Effector memory CD8-positive, alpha-beta T cell (primary cell): ENCODE measurements around the gene NME5.
A peak's percentile ranks its signal among the peaks of the same experiment; 100 is the strongest.
"Not testable (repeated sequence)": the region's sequence is repeated elsewhere in the genome, so short reads cannot be mapped to it uniquely, and the experiment has no call there.

ENCODE experiments used
- ATAC-seq: fragments of 150-1000 bp; cut with Tn5 transposase; replicated peaks from 2 replicates; pipeline ENCODE4 v1.10.0; 2021; ENCODE audit warnings: mild to moderate bottlenecking, moderate library complexity
- DNase-seq, 3 experiments: peaks; one replicate each; pipeline ENCODE4 v3.0.0; 2021
- H3K27ac Mint-ChIP-seq, 2 donors: one replicate each; pipeline ENCODE4 v1.8.0; 2022; ENCODE audit warnings: mild to moderate bottlenecking in 2 of 2, mixed read lengths in 2 of 2, moderate library complexity in 2 of 2
- H3K27me3 Mint-ChIP-seq, 2 donors: one replicate each; pipeline ENCODE4 v1.8.0; 2022; ENCODE audit warnings: mixed read lengths in 2 of 2
- H3K36me3 Mint-ChIP-seq: one replicate; pipeline ENCODE4 v1.8.0; 2022; ENCODE audit warnings: mild to moderate bottlenecking, moderate library complexity, mixed read lengths; ENCODE audit not compliant: insufficient read depth
- H3K4me1 Mint-ChIP-seq, 2 donors: one replicate each; pipeline ENCODE4 v1.8.0; 2022; ENCODE audit warnings: low read depth in 2 of 2, mixed read lengths in 2 of 2
- H3K4me3 Mint-ChIP-seq, 2 donors: one replicate each; pipeline ENCODE4 v1.8.0; 2022; ENCODE audit warnings: mild to moderate bottlenecking in 2 of 2, mixed read lengths in 2 of 2, moderate library complexity in 2 of 2
- H3K9me3 Mint-ChIP-seq, 2 donors: one replicate each; pipeline ENCODE4 v1.8.0; 2022; ENCODE audit warnings: mixed read lengths in 2 of 2

Gene NME5

GRCh38 chr5:138160706-138161105 lies 21.5 kb upstream of the NME5 start:
- DNase-seq (no peak), ATAC-seq (no peak)
- H3K9me3 Mint-ChIP-seq = no peaks in the 10 kb centered on the region
- peaks cover 92% of the 10 kb centered on the region for H3K36me3 Mint-ChIP-seq
- H3K27ac Mint-ChIP-seq = no peak overlapping the region
- H3K4me3 Mint-ChIP-seq = no peak overlapping the region
- no peaks in the 10 kb centered on the region for H3K27me3 Mint-ChIP-seq
- peaks cover 1 to 4% of the 10 kb centered on the region in 2 donors for H3K4me1 Mint-ChIP-seq

DNA sequence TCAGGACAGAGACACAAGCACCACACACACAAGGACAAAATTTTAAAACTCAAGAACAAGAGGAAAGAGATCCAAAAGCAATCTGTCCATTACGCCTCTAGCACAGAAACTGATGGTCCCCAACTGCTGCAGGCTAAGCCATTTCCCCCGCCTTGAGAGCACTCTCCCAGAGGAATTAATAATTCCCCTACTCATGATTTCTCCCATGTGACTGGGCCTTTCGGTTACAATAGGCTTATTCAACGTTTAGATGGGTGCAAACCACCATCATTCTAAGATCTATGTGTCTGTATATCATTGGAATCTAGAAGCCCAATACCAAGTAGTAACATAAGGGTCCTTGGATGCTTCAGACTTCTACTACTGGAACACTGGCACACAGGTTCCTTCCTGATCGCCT lies 20.4 kb upstream of the NME5 start:
- no peaks in the 10 kb centered on the region for H3K9me3 Mint-ChIP-seq
- peak overlapping the region; percentile 30 to 66 for H3K27ac Mint-ChIP-seq
- DNase-seq = no peak
- peaks cover 82% of the 10 kb centered on the region for H3K36me3 Mint-ChIP-seq
- no peak overlapping the region for H3K4me3 Mint-ChIP-seq
- ATAC-seq = no peak
- peaks cover 0 to 4% of the 10 kb centered on the region in 2 donors for H3K4me1 Mint-ChIP-seq
- H3K27me3 Mint-ChIP-seq = no peaks in the 10 kb centered on the region

- DNase-seq (no peak), ATAC-seq (no peak)
- H3K27ac Mint-ChIP-seq = no peak overlapping the region
- H3K27me3 Mint-ChIP-seq = no peaks in the 10 kb centered on the region
- H3K36me3 Mint-ChIP-seq = peaks cover 62% of the 10 kb centered on the region
- H3K4me3 Mint-ChIP-seq = no peak overlapping the region
- H3K9me3 Mint-ChIP-seq = no peaks in the 10 kb centered on the region
- no peaks in the 10 kb centered on the region for H3K4me1 Mint-ChIP-seq
Measured at GRCh38 chr5:138157626-138158025, 18.4 kb upstream of the NME5 start.

DNA sequence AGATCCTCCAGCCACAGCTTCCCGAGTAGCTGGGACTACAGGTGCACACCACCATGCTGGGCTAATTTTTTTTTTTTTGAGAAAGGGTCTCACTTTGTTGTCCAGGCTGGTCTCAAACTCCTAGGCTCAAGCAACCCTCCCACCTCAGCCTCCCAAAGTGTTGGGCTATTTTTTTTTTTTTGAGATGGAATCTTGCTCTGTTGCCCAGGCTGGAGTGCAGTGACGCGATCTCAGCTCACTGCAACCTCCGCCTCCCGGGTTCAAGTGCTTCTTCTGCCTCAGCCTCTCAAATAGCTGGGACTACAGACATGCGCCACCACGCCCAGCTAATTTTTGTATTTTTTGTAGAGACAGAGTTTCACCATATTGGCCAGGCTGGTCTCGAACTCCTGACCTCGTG lies 16.7 kb upstream of the NME5 start:
- H3K36me3 Mint-ChIP-seq = peaks cover 47% of the 10 kb centered on the region
- DNase-seq, H3K4me3 Mint-ChIP-seq, H3K4me1 Mint-ChIP-seq, H3K27ac Mint-ChIP-seq, ATAC-seq, H3K9me3 Mint-ChIP-seq, H3K27me3 Mint-ChIP-seq: not testable (repeated sequence)

- Mint-ChIP-seq H3K4me1 (no peaks in the 10 kb centered on the region), H3K9me3 (no peaks in the 10 kb centered on the region), H3K27ac (no peak overlapping the region), H3K4me3 (no peak overlapping the region), H3K36me3 (no peaks in the 10 kb centered on the region), H3K27me3 (no peaks in the 10 kb centered on the region)
- DNase-seq = no peak
- no peak for ATAC-seq
Measured at GRCh38 chr5:138149530-138149929, 10.3 kb upstream of the NME5 start.

DNA sequence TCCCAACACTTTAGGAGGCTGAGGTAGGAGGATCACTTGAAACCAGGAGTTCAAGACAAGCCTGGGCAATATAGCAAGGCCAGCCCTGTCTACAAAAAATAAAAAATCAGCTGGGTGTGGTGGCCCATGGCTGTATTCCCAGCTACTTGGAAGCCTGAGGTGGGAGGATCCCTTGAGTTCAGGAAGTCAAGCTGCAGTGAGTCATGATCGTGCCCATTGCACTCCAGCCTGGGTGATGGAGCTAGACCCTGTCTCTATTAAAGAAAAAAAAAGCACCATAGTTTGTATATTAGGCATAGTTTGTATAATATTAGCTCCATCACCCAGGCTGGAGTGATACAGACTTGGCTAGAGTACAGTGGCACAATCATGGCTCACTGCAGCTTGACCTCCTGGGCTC lies 9.6 kb upstream of the NME5 start:
- no peak for ATAC-seq
- H3K36me3 Mint-ChIP-seq = no peaks in the 10 kb centered on the region
- H3K27ac Mint-ChIP-seq = no peak overlapping the region
- no peaks in the 10 kb centered on the region for H3K27me3 Mint-ChIP-seq
- no peak overlapping the region for H3K4me3 Mint-ChIP-seq
- H3K9me3 Mint-ChIP-seq = no peaks in the 10 kb centered on the region
- H3K4me1 Mint-ChIP-seq = no peaks in the 10 kb centered on the region
- DNase-seq = no peak

DNA sequence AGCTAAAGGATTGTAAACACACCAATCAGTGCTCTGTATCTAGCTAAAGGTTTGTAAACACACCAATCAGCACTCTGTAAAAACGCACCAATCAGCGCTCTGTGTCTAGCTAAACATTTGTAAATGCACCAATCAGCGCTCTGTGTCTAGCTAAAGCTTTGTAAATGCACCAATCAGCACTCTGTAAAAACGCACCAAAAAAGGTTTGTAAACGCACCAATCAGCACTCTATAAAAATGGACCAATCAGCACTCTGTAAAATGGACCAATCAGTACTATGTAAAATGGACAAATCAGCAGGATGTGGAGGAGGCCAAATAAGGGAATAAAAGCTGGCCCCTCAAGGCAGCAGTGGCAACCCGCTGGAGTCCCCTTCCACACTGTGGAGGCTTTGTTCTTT lies 4.3 kb upstream of the NME5 start:
- H3K9me3 Mint-ChIP-seq, H3K4me3 Mint-ChIP-seq, H3K27ac Mint-ChIP-seq, H3K36me3 Mint-ChIP-seq, DNase-seq, H3K4me1 Mint-ChIP-seq, ATAC-seq, H3K27me3 Mint-ChIP-seq: not testable (repeated sequence)

DNA sequence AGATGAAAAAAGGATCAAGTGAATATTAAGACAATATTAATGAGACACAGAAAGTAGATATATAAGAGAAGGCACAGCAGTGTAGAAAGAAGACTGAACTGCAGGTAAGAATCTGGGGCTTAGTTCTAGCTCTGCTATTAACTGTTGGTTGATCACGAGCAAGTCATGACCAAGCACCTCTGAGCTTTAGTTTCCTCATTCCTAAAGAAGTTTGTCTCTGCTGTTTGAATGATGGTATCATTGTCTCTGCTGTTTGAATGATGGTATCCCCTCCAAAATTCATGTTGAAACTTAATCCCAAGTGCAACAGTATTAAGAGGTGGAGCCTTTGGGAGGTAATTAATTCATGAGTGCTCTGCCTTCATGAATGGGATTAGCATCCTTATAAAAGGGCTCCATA lies 2.5 kb upstream of the NME5 start:
- H3K27me3 Mint-ChIP-seq = peaks cover 15 to 25% of the 10 kb centered on the region in 2 donors
- H3K4me3 Mint-ChIP-seq = no peak overlapping the region
- no peak overlapping the region for H3K27ac Mint-ChIP-seq
- no peaks in the 10 kb centered on the region for H3K4me1 Mint-ChIP-seq
- ATAC-seq = no peak
- no peak for DNase-seq
- no peaks in the 10 kb centered on the region for H3K36me3 Mint-ChIP-seq
- H3K9me3 Mint-ChIP-seq = no peaks in the 10 kb centered on the region

GRCh38 chr5:138140268-138140667 lies 1.0 kb upstream of the NME5 start:
- Mint-ChIP-seq H3K9me3 (no peaks in the 10 kb centered on the region), H3K4me1 (no peaks in the 10 kb centered on the region), H3K27ac (no peak overlapping the region), H3K27me3 (peaks cover 24 to 38% of the 10 kb centered on the region in 2 donors), H3K36me3 (no peaks in the 10 kb centered on the region), H3K4me3 (no peak overlapping the region)
- DNase-seq (no peak), ATAC-seq (no peak)

GRCh38 chr5:138139781-138140090 lies 508 bp upstream of the NME5 start:
- no peak for DNase-seq
- Mint-ChIP-seq H3K27me3 (peaks cover 24 to 38% of the 10 kb centered on the region in 2 donors), H3K9me3 (no peaks in the 10 kb centered on the region), H3K4me3 (no peak overlapping the region), H3K27ac (no peak overlapping the region), H3K36me3 (peaks cover under 1% of the 10 kb centered on the region), H3K4me1 (no peaks in the 10 kb centered on the region)
- no peak for ATAC-seq

- ATAC-seq = no peak
- Mint-ChIP-seq H3K4me3 (peak overlapping the region in 1 of 2 donors; percentile 83), H3K27ac (no peak overlapping the region), H3K9me3 (no peaks in the 10 kb centered on the region), H3K4me1 (no peaks in the 10 kb centered on the region), H3K27me3 (peaks cover 26 to 30% of the 10 kb centered on the region in 2 donors), H3K36me3 (peaks cover 2% of the 10 kb centered on the region)
- no peak for DNase-seq
Measured at GRCh38 chr5:138132543-138132942, 6.7 kb downstream of the NME5 start.

DNA sequence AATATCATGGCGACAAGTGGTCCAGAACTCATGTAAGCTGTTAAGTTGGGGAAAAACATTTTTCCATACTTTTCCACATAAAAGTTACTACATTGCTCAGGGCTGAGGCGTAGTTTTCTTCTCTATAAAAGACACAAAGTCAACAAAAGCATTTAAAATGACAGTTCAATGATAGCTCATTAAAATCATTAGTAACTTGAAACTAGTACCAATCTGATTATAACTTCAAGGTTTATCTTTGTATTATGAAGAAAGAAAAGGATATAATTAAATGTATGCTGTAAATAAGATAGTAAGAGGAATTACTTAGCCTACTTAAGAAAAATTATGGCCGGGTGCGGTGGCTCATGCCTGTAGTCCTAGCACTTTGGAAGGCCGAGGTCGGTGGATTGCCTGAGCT lies 9.9 kb downstream of the NME5 start:
- Mint-ChIP-seq H3K4me1 (no peaks in the 10 kb centered on the region), H3K36me3 (no peaks in the 10 kb centered on the region), H3K9me3 (no peaks in the 10 kb centered on the region), H3K27ac (no peak overlapping the region), H3K27me3 (peaks cover 11 to 12% of the 10 kb centered on the region in 2 donors), H3K4me3 (no peak overlapping the region)
- DNase-seq (no peak), ATAC-seq (no peak)

GRCh38 chr5:138128334-138128733 lies 10.9 kb downstream of the NME5 start:
- Mint-ChIP-seq H3K36me3 (no peaks in the 10 kb centered on the region), H3K27ac (no peak overlapping the region), H3K27me3 (peaks cover 12 to 13% of the 10 kb centered on the region in 2 donors), H3K4me3 (no peak overlapping the region), H3K9me3 (no peaks in the 10 kb centered on the region), H3K4me1 (no peaks in the 10 kb centered on the region)
- ATAC-seq (no peak), DNase-seq (no peak)

DNA sequence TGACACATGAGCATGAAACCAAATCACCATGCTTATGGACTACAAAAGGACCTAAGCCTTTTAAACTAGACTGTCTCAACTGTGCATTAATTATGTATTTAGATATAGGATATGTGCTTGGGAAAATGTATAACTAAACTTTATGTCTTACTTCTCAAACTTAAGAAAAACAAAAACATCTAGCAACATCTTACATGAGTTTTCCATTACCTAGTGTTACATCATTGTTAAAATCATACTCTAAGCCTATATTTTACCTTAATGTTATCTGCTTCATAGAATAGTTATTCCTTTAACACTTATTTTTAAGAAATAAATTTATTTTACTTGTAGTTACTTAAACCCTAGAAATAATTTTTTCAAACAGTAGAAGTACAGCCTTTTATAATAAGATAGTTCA lies 24.0 kb downstream of the NME5 start:
- no peaks in the 10 kb centered on the region for H3K4me1 Mint-ChIP-seq
- H3K4me3 Mint-ChIP-seq = no peak overlapping the region
- ATAC-seq = no peak
- no peaks in the 10 kb centered on the region for H3K9me3 Mint-ChIP-seq
- peaks cover 25 to 27% of the 10 kb centered on the region in 2 donors for H3K27me3 Mint-ChIP-seq
- peaks cover 3% of the 10 kb centered on the region for H3K36me3 Mint-ChIP-seq
- DNase-seq = no peak
- H3K27ac Mint-ChIP-seq = no peak overlapping the region

DNA sequence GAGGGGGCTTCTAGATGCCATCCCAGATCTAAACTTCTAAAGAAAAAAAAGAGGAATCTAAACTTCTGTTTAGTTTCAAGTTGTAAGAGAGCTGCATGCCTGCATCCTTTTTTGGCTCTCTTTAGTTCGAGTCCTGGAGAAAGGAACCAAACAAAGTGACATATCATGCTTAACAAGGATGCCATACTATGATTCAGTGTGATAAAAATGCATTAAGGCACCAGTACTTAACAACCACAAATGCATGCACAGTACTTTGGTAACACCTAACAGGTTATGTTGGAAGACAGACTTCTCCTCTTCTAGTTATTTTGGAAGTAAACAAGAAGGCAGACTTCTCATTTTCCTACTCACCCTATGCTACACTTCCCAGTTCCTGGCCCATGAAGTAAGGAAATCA lies 27.3 kb downstream of the NME5 start:
- H3K27me3 Mint-ChIP-seq = peaks cover 18 to 28% of the 10 kb centered on the region in 2 donors
- H3K4me1 Mint-ChIP-seq = no peaks in the 10 kb centered on the region
- peaks cover 3% of the 10 kb centered on the region for H3K36me3 Mint-ChIP-seq
- no peak overlapping the region for H3K4me3 Mint-ChIP-seq
- H3K27ac Mint-ChIP-seq = no peak overlapping the region
- ATAC-seq (no peak), DNase-seq (no peak)
- H3K9me3 Mint-ChIP-seq = no peaks in the 10 kb centered on the region
